IMR-90 (cell line): ENCODE results near the gene ALOX15. TPM values are rescaled to one million over a fixed set of nuclear protein-coding genes. Genes with fewer than 3 reads are reported as not detected.

ENCODE experiments used
- ATAC-seq: fragments of 200-7000 bp; cut with Tn5 transposase; 2 replicates; pipeline ENCODE4 v1.9.1; 2020; ENCODE audit warnings: low read depth, mild to moderate bottlenecking, moderate library complexity
- BruUV-seq: library from RNA; stranded (reverse); fragments of 400-500 nt; replicated peaks from 2 replicates; lab custom pipeline; 2021; lab: Mats Ljungman, UMichigan
- CTCF ChIA-PET: fragments of 300-600 bp; formaldehyde crosslinking; extraction: SDS; loops from one replicate; lab custom pipeline; 2021; ENCODE audit warnings: antibody characterized with exemption; lab: Yijun Ruan, JAX
- POLR2A ChIA-PET: fragments of 300-600 bp; sonication (Branson Sonifier 250); formaldehyde crosslinking; loops from one replicate; lab custom pipeline; 2022; ENCODE audit warnings: antibody characterized with exemption; ENCODE audit not compliant: unreplicated experiment; lab: Charles Lee
- DNase-seq: peaks from one replicate; pipeline ENCODE4 v3.0.0; 2013
- H2AFZ ChIP-seq: replicated peaks from 2 replicates; pipeline ENCODE3; 2013; ENCODE audit warnings: low read length, mild to moderate bottlenecking; ENCODE audit not compliant: poor library complexity
- H2AK5ac ChIP-seq: 2 replicates; pipeline ENCODE4 v1.6.1; 2013; ENCODE audit warnings: low read depth, low read length, inconsistent platforms
- H2AK9ac ChIP-seq: replicated peaks from 2 replicates; pipeline ENCODE3; 2013; ENCODE audit warnings: mild to moderate bottlenecking, low read depth, low read length, moderate library complexity; ENCODE audit not compliant: poor library complexity
- H2BK120ac ChIP-seq: 2 replicates; pipeline ENCODE4 v1.6.1; 2013; ENCODE audit warnings: low read depth, low read length, inconsistent platforms
- H2BK15ac ChIP-seq: 3 replicates; pipeline ENCODE4 v1.6.1; 2013; ENCODE audit warnings: low read depth, low read length, inconsistent platforms
- H2BK20ac ChIP-seq: 2 replicates; pipeline ENCODE4 v1.6.1; 2013; ENCODE audit warnings: low read depth, mild to moderate bottlenecking, inconsistent platforms, low read length, moderate library complexity
- H2BK5ac ChIP-seq: 2 replicates; pipeline ENCODE4 v1.6.1; 2013; ENCODE audit warnings: mild to moderate bottlenecking, low read depth, low read length, inconsistent platforms; ENCODE audit not compliant: poor library complexity, severe bottlenecking
- H3K14ac ChIP-seq: replicated peaks from 2 replicates; pipeline ENCODE4 v1.6.1; 2013; ENCODE audit warnings: low read depth, low read length, inconsistent platforms
- H3K18ac ChIP-seq: 2 replicates; pipeline ENCODE4 v1.6.1; 2013; ENCODE audit warnings: low read depth, low read length, control low read depth
- H3K23ac ChIP-seq: 2 replicates; pipeline ENCODE4 v1.6.1; 2013; ENCODE audit warnings: low read depth, low read length, inconsistent platforms
- H3K27ac ChIP-seq: 2 replicates; pipeline ENCODE4 v1.5.1; 2013; ENCODE audit warnings: mild to moderate bottlenecking, control low read depth, low read length; ENCODE audit not compliant: insufficient read depth
- H3K27me3 ChIP-seq: 2 replicates; pipeline ENCODE4 v1.6.1; 2013; ENCODE audit warnings: low read length; ENCODE audit not compliant: control insufficient read depth, insufficient read depth
- H3K36me3 ChIP-seq: 2 replicates; pipeline ENCODE4 v1.6.1; 2013; ENCODE audit warnings: low read length, mixed read lengths; ENCODE audit not compliant: control insufficient read depth, insufficient read depth
- H3K4ac ChIP-seq: 2 replicates; pipeline ENCODE4 v1.6.1; 2013; ENCODE audit warnings: low read depth, low read length, inconsistent platforms
- H3K4me1 ChIP-seq: 2 replicates; pipeline ENCODE4 v1.6.1; 2013; ENCODE audit warnings: low read length, mixed read lengths; ENCODE audit not compliant: control insufficient read depth, insufficient read depth
- H3K4me2 ChIP-seq: 2 replicates; pipeline ENCODE4 v1.6.1; 2013; ENCODE audit warnings: low read depth, mild to moderate bottlenecking, control low read depth, low read length, moderate library complexity
- H3K4me3 ChIP-seq: 2 replicates; pipeline ENCODE4 v1.5.1; 2013; ENCODE audit warnings: low read depth, mild to moderate bottlenecking, control low read depth, low read length, moderate library complexity; ENCODE audit not compliant: insufficient read depth
- H3K56ac ChIP-seq: 2 replicates; pipeline ENCODE4 v1.6.1; 2013; ENCODE audit warnings: low read length, inconsistent platforms; ENCODE audit not compliant: insufficient read depth; ENCODE audit errors: extremely low read depth
- H3K79me1 ChIP-seq, 2 experiments: 2 replicates each; pipeline ENCODE4 v1.6.1; 2013; ENCODE audit warnings: low read length in 2 of 2, inconsistent platforms in 1 of 2, low read depth in 1 of 2
- H3K9ac ChIP-seq: 2 replicates; pipeline ENCODE4 v1.6.1; 2013; ENCODE audit warnings: low read depth, low read length, control low read depth
- H3K9me1 ChIP-seq: 2 replicates; pipeline ENCODE4 v1.6.1; 2013; ENCODE audit warnings: low read length, inconsistent platforms; ENCODE audit not compliant: insufficient read depth
- H3K9me3 ChIP-seq: 2 replicates; pipeline ENCODE4 v1.6.1; 2013; ENCODE audit warnings: low read length; ENCODE audit not compliant: control insufficient read depth, insufficient read depth
- H4K20me1 ChIP-seq: 2 replicates; pipeline ENCODE4 v1.6.1; 2013; ENCODE audit warnings: low read length, inconsistent platforms; ENCODE audit not compliant: insufficient read depth
- H4K5ac ChIP-seq: 2 replicates; pipeline ENCODE4 v1.6.1; 2013; ENCODE audit warnings: mild to moderate bottlenecking, low read depth, low read length, control low read depth
- H4K8ac ChIP-seq, 2 experiments: 2 replicates each; pipeline ENCODE4 v1.6.1; 2013; ENCODE audit warnings: low read depth in 2 of 2, low read length in 2 of 2, control low read depth in 1 of 2, inconsistent platforms in 1 of 2
- H4K91ac ChIP-seq: 2 replicates; pipeline ENCODE4 v1.6.1; 2013; ENCODE audit warnings: low read depth, low read length, inconsistent platforms; ENCODE audit not compliant: insufficient read depth
- BHLHE40 ChIP-seq: fragments of 150-350 bp; IDR thresholded peaks from 2 replicates; pipeline ENCODE4 v1.6.1; 2016; ENCODE audit warnings: mild to moderate bottlenecking, low read depth, low read length
- CEBPB ChIP-seq: IDR thresholded peaks from 2 replicates; pipeline ENCODE4 v1.6.1; 2012; ENCODE audit warnings: low read depth, low read length, improper control_type of control experiment
- CHD1 ChIP-seq: IDR thresholded peaks from 2 replicates; pipeline ENCODE4 v1.6.1; 2012; ENCODE audit warnings: low read depth, low read length, improper control_type of control experiment
- ELK1 ChIP-seq: fragments of 150-350 bp; IDR thresholded peaks from 2 replicates; pipeline ENCODE4 v1.6.1; 2016; ENCODE audit warnings: low read depth, mild to moderate bottlenecking, low read length, moderate library complexity, borderline replicate concordance
- MAZ ChIP-seq: IDR thresholded peaks from 2 replicates; pipeline ENCODE4 v1.6.1; 2012; ENCODE audit warnings: low read depth, mild to moderate bottlenecking, low read length, improper control_type of control experiment, moderate library complexity, borderline replicate concordance
- MXI1 ChIP-seq: IDR thresholded peaks from 2 replicates; pipeline ENCODE4 v1.6.1; 2012; ENCODE audit warnings: low read depth, mild to moderate bottlenecking, low read length, moderate library complexity, borderline replicate concordance
- NFE2L2 ChIP-seq: fragments of 150-350 bp; IDR thresholded peaks from 2 replicates; pipeline ENCODE4 v1.6.1; 2016; ENCODE audit warnings: low read depth, mild to moderate bottlenecking, low read length
- POLR2A ChIP-seq: IDR thresholded peaks from 2 replicates; pipeline ENCODE4 v1.6.1; 2012; ENCODE audit warnings: mild to moderate bottlenecking, low read depth, low read length
- RAD21 ChIP-seq: IDR thresholded peaks from 2 replicates; pipeline ENCODE4 v1.6.1; 2012; ENCODE audit warnings: low read length, improper control_type of control experiment
- RCOR1 ChIP-seq: IDR thresholded peaks from 2 replicates; pipeline ENCODE4 v1.6.1; 2012; ENCODE audit warnings: mild to moderate bottlenecking, low read length, improper control_type of control experiment; ENCODE audit not compliant: insufficient replicate concordance
- RFX5 ChIP-seq: IDR thresholded peaks from 2 replicates; pipeline ENCODE4 v1.8.0; 2012; ENCODE audit warnings: low read depth, mild to moderate bottlenecking, low read length, moderate library complexity
- SMC3 ChIP-seq: fragments of 150-350 bp; IDR thresholded peaks from 2 replicates; pipeline ENCODE4 v1.6.1; 2016; ENCODE audit warnings: low read depth, mild to moderate bottlenecking, antibody characterized with exemption, low read length, moderate library complexity
- WGBS, 2 experiments: methylation state at CpG; one replicate each; pipeline versions ENCODE4 v1.1.5 to v1.1.7; 2013; ENCODE audit warnings: missing lambda C conversion rate in 2 of 2; ENCODE audit not compliant: insufficient read length in 1 of 2; ENCODE audit errors: extremely low coverage in 2 of 2; 5-methylcytosine and 5-hydroxymethylcytosine counted together
- dilution Hi-C: fragments of 300-500 bp; cut with HindIII; formaldehyde crosslinking; loops from one replicate; pipeline ENCODE4 v1.14.3; 2018; ENCODE audit warnings: low sequenced_read_pairs; ENCODE audit not compliant: unreplicated experiment
- in situ Hi-C: fragments of 300-500 bp; cut with MboI; formaldehyde crosslinking; loops from 3 replicates; pipeline ENCODE4 v1.14.3; 2019; ENCODE audit warnings: low sequenced_read_pairs, inconsistent platforms, mixed read lengths
- intact Hi-C: fragments of 100-400 bp; cut with micrococcal nuclease; formaldehyde crosslinking; loops from 2 replicates; pipeline ENCODE4 v1.10.0; 2022
- polyA plus RNA-seq, 3 experiments: library from polyadenylated mRNA; depleted of rRNA; stranded (reverse); fragments of >200 nt; gene quantifications; 2 replicates each; pipeline ENCODE4 v1.2.3, GENCODE V29; 2012; ENCODE audit warnings: low replicate concordance in 1 of 3
- total RNA-seq: library from RNA; depleted of rRNA; stranded (reverse); fragments of >200 nt; gene quantifications from 2 replicates; pipeline ENCODE4 v1.2.3, GENCODE V29; 2012
- TF ChIP-seq, protein P1 (sequence below): fragments of 150-350 bp; IDR thresholded peaks from 2 replicates; pipeline ENCODE4 v1.6.1; 2017; ENCODE audit warnings: mild to moderate bottlenecking, antibody characterized with exemption, low read length, low read depth
- TF ChIP-seq, protein P2 (sequence below): conservative IDR thresholded peaks from 2 replicates; pipeline ENCODE4 v1.5.1; 2012; ENCODE audit warnings: mild to moderate bottlenecking, low read depth, low read length, improper control_type of control experiment

The ALOX15 gene
- total and polyA plus RNA-seq, 2 of the 4 experiments (the other 2 are of a cell fraction) = not detected

- TF ChIP-seq, protein P1, sequence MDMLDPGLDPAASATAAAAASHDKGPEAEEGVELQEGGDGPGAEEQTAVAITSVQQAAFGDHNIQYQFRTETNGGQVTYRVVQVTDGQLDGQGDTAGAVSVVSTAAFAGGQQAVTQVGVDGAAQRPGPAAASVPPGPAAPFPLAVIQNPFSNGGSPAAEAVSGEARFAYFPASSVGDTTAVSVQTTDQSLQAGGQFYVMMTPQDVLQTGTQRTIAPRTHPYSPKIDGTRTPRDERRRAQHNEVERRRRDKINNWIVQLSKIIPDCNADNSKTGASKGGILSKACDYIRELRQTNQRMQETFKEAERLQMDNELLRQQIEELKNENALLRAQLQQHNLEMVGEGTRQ = no peak
Observed at GRCh38 chr17:4675791-4676190, 34.3 kb upstream of the ALOX15 start (continued).

- Histone ChIP-seq H3K56ac (no peak overlapping the region), H2AK9ac (no peak overlapping the region), H3K36me3 (peaks cover 52% of the 10 kb centered on the region), H3K27ac (no peak overlapping the region), H4K5ac (no peak overlapping the region), H3K9me1 (peaks cover 10% of the 10 kb centered on the region), H3K4me3 (no peak overlapping the region), H3K9ac (no peak overlapping the region), H4K8ac (no peak overlapping the region), H3K4ac (no peak overlapping the region), H2BK15ac (no peak overlapping the region), H4K20me1 (peaks cover 27% of the 10 kb centered on the region), H3K79me1 (peaks cover 0 to 1% of the 10 kb centered on the region in 2 experiments; a peak in 2 of 4 replicates), H3K23ac (no peak overlapping the region), H3K9me3 (no peaks in the 10 kb centered on the region), H3K4me1 (peaks cover 9% of the 10 kb centered on the region), H3K27me3 (no peaks in the 10 kb centered on the region), H2BK20ac (no peak overlapping the region), H4K91ac (no peak overlapping the region), H3K18ac (no peak overlapping the region), H3K14ac (no peak overlapping the region), H2AFZ (no peak overlapping the region), H3K4me2 (no peak overlapping the region), H2BK120ac (no peak overlapping the region), H2BK5ac (no peak overlapping the region), H2AK5ac (no peak overlapping the region)
- no peak for ATAC-seq
- ChIA-PET CTCF (no interaction called here), POLR2A (no interaction called here)
- DNase-seq = no peak
- intact Hi-C loops (no loop called here), dilution Hi-C loops (no loop called here), in situ Hi-C loops (no loop called here)
- no TSS peak for BruUV-seq
- WGBS, 2 experiments = no CpG with 5 or more reads among the region's 8 CpGs
- no peak for TF ChIP-seq ELK1
- TF ChIP-seq CHD1 = no peak
- TF ChIP-seq RFX5 = no peak
- no peak for TF ChIP-seq MAZ
- TF ChIP-seq SMC3 = no peak
- TF ChIP-seq POLR2A = no peak
- TF ChIP-seq BHLHE40 = no peak
- no peak for TF ChIP-seq CEBPB
- TF ChIP-seq RCOR1 = no peak
- TF ChIP-seq, protein P2, sequence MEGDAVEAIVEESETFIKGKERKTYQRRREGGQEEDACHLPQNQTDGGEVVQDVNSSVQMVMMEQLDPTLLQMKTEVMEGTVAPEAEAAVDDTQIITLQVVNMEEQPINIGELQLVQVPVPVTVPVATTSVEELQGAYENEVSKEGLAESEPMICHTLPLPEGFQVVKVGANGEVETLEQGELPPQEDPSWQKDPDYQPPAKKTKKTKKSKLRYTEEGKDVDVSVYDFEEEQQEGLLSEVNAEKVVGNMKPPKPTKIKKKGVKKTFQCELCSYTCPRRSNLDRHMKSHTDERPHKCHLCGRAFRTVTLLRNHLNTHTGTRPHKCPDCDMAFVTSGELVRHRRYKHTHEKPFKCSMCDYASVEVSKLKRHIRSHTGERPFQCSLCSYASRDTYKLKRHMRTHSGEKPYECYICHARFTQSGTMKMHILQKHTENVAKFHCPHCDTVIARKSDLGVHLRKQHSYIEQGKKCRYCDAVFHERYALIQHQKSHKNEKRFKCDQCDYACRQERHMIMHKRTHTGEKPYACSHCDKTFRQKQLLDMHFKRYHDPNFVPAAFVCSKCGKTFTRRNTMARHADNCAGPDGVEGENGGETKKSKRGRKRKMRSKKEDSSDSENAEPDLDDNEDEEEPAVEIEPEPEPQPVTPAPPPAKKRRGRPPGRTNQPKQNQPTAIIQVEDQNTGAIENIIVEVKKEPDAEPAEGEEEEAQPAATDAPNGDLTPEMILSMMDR = no peak
- no peak for TF ChIP-seq RAD21
- TF ChIP-seq, protein P1 = no peak
- TF ChIP-seq NFE2L2 = no peak
- no peak for TF ChIP-seq MXI1
Observed at GRCh38 chr17:4674685-4674998, 33.2 kb upstream of the ALOX15 start.
